Measurements from ENCODE around the gene SORL1.

Gene SORL1

GRCh38 chr11:121482231-121483129, 30.4 kb downstream of the SORL1 start:
- DNase-seq (ENCODE audit: insufficient read length) (no peak), FAIRE-seq (peak; percentile 100)
- TF ChIP-seq POLR2A (IDR thresholded peaks at IDR 0.05; ENCODE audit: low read depth, low read length) (peak; percentile 28; the same call in 1 of the 2 replicates), TAF1 (IDR thresholded peaks at IDR 0.05; ENCODE audit: borderline replicate concordance, low read depth, low read length) (no peak), POLR2AphosphoS5 (IDR thresholded peaks at IDR 0.05; ENCODE audit: low read depth, low read length) (no peak)

- FAIRE-seq (peak; percentile 9), DNase-seq (ENCODE audit: insufficient read length) (no peak)
- no peak for TF ChIP-seq TAF1 (IDR thresholded peaks at IDR 0.05; ENCODE audit: borderline replicate concordance, low read depth, low read length)
- no peak for TF ChIP-seq POLR2AphosphoS5 (IDR thresholded peaks at IDR 0.05; ENCODE audit: low read depth, low read length)
- TF ChIP-seq POLR2A (IDR thresholded peaks at IDR 0.05; ENCODE audit: low read depth, low read length) = no peak
Measured at GRCh38 chr11:121483805-121484480, 31.8 kb downstream of the SORL1 start.

GRCh38 chr11:121485216-121485615, 33.1 kb downstream of the SORL1 start:
- TF ChIP-seq POLR2AphosphoS5 (IDR thresholded peaks at IDR 0.05; ENCODE audit: low read depth, low read length) = no peak
- no peak for TF ChIP-seq TAF1 (IDR thresholded peaks at IDR 0.05; ENCODE audit: borderline replicate concordance, low read depth, low read length)
- TF ChIP-seq POLR2A (IDR thresholded peaks at IDR 0.05; ENCODE audit: low read depth, low read length) = no peak
- DNase-seq (ENCODE audit: insufficient read length) (no peak), FAIRE-seq (peak; percentile 57)

- DNase-seq (ENCODE audit: insufficient read length) (no peak), FAIRE-seq (no peak)
- no peak for TF ChIP-seq POLR2A (IDR thresholded peaks at IDR 0.05; ENCODE audit: low read depth, low read length)
- no peak for TF ChIP-seq TAF1 (IDR thresholded peaks at IDR 0.05; ENCODE audit: borderline replicate concordance, low read depth, low read length)
- no peak for TF ChIP-seq POLR2AphosphoS5 (IDR thresholded peaks at IDR 0.05; ENCODE audit: low read depth, low read length)
Measured at GRCh38 chr11:121486054-121486453, 33.9 kb downstream of the SORL1 start.

- DNase-seq (ENCODE audit: insufficient read length) (no peak), FAIRE-seq (peak; percentile 17)
- TF ChIP-seq POLR2AphosphoS5 (IDR thresholded peaks at IDR 0.05; ENCODE audit: low read depth, low read length) (no peak), TAF1 (IDR thresholded peaks at IDR 0.05; ENCODE audit: borderline replicate concordance, low read depth, low read length) (no peak), POLR2A (IDR thresholded peaks at IDR 0.05; ENCODE audit: low read depth, low read length) (no peak)
Measured at GRCh38 chr11:121487191-121487590, 35.1 kb downstream of the SORL1 start.

- FAIRE-seq (no peak), DNase-seq (ENCODE audit: insufficient read length) (no peak)
- TF ChIP-seq POLR2A (IDR thresholded peaks at IDR 0.05; ENCODE audit: low read depth, low read length) (no peak), POLR2AphosphoS5 (IDR thresholded peaks at IDR 0.05; ENCODE audit: low read depth, low read length) (no peak), TAF1 (IDR thresholded peaks at IDR 0.05; ENCODE audit: borderline replicate concordance, low read depth, low read length) (no peak)
Measured at GRCh38 chr11:121488170-121488569, 36.1 kb downstream of the SORL1 start.

- DNase-seq (ENCODE audit: insufficient read length) (no peak), FAIRE-seq (peak; percentile 61)
- no peak for TF ChIP-seq POLR2AphosphoS5 (IDR thresholded peaks at IDR 0.05; ENCODE audit: low read depth, low read length)
- no peak for TF ChIP-seq TAF1 (IDR thresholded peaks at IDR 0.05; ENCODE audit: borderline replicate concordance, low read depth, low read length)
- no peak for TF ChIP-seq POLR2A (IDR thresholded peaks at IDR 0.05; ENCODE audit: low read depth, low read length)
Measured at GRCh38 chr11:121488641-121489040, 36.5 kb downstream of the SORL1 start.

- FAIRE-seq (peak; percentile 36), DNase-seq (ENCODE audit: insufficient read length) (no peak)
- TF ChIP-seq TAF1 (IDR thresholded peaks at IDR 0.05; ENCODE audit: borderline replicate concordance, low read depth, low read length) (no peak), POLR2A (IDR thresholded peaks at IDR 0.05; ENCODE audit: low read depth, low read length) (no peak), POLR2AphosphoS5 (IDR thresholded peaks at IDR 0.05; ENCODE audit: low read depth, low read length) (no peak)
Measured at GRCh38 chr11:121489823-121490222, 37.7 kb downstream of the SORL1 start.

GRCh38 chr11:121494355-121495099, 42.4 kb downstream of the SORL1 start:
- no peak; the same call in 1 of the 2 replicates for TF ChIP-seq POLR2AphosphoS5 (IDR thresholded peaks at IDR 0.05; ENCODE audit: low read depth, low read length)
- TF ChIP-seq POLR2A (IDR thresholded peaks at IDR 0.05; ENCODE audit: low read depth, low read length) = no peak
- TF ChIP-seq TAF1 (IDR thresholded peaks at IDR 0.05; ENCODE audit: borderline replicate concordance, low read depth, low read length) = no peak
- DNase-seq (ENCODE audit: insufficient read length) = no peak
- FAIRE-seq = peak; percentile 97

GRCh38 chr11:121497176-121497998, 45.3 kb downstream of the SORL1 start:
- FAIRE-seq (peak; percentile 63), DNase-seq (ENCODE audit: insufficient read length) (no peak)
- TF ChIP-seq POLR2A (IDR thresholded peaks at IDR 0.05; ENCODE audit: low read depth, low read length) = no peak
- TF ChIP-seq POLR2AphosphoS5 (IDR thresholded peaks at IDR 0.05; ENCODE audit: low read depth, low read length) = no peak
- no peak for TF ChIP-seq TAF1 (IDR thresholded peaks at IDR 0.05; ENCODE audit: borderline replicate concordance, low read depth, low read length)
